Ascending aorta (tissue), 2 donors: ENCODE data around the gene CAMK1D. TPM values are rescaled to one million over a fixed set of nuclear protein-coding genes. Genes with fewer than 3 reads are reported as not detected.

ENCODE experiments used
- DNase-seq, 2 donors: peaks; one replicate each; pipeline ENCODE4 v3.0.0-alpha.2; 2019; ENCODE audit warnings: low spot score in 2 of 2
- H3K27ac ChIP-seq, 2 donors: fragments of 200-600 bp; sonication (generic); one replicate each; pipeline ENCODE4 v1.5.1; 2016 to 2017; ENCODE audit warnings: mild to moderate bottlenecking in 1 of 2
- H3K27me3 ChIP-seq: fragments of 200-600 bp; sonication (generic); one replicate; pipeline ENCODE4 v1.5.1; 2017
- H3K36me3 ChIP-seq, 2 donors: fragments of 200-600 bp; sonication (generic); one replicate each; pipeline ENCODE4 v1.5.1; 2016
- H3K4me1 ChIP-seq, 2 donors: fragments of 200-600 bp; sonication (generic); one replicate each; pipeline ENCODE4 v1.5.1; 2016 to 2017; ENCODE audit warnings: mild to moderate bottlenecking in 1 of 2
- H3K4me3 ChIP-seq, 2 donors: fragments of 200-600 bp; sonication (generic); one replicate each; pipeline ENCODE4 v1.5.1; 2016 to 2017; ENCODE audit warnings: mild to moderate bottlenecking in 1 of 2
- H3K9me3 ChIP-seq, 2 donors: fragments of 200-600 bp; sonication (generic); one replicate each; pipeline ENCODE4 v1.5.1; 2016
- intact Hi-C: fragments of 100-400 bp; cut with DNase I; formaldehyde crosslinking; loops from one replicate; pipeline ENCODE4 v1.15.1; 2023
- total RNA-seq: library from RNA; depleted of rRNA; stranded (reverse); fragments of >200 nt; gene quantifications from one replicate; pipeline ENCODE4 v1.1.0, GENCODE V29; 2016
- TF ChIP-seq, protein P1 (sequence below), 3 experiments: fragments of 200-600 bp in 2 of 3; fragments of 450-650 bp in 1 of 3; sonication (generic) in 2 of 3; IDR thresholded peaks; one replicate each; pipeline ENCODE4 v1.5.1; 2016 to 2019; ENCODE audit warnings: antibody characterized with exemption in 3 of 3, mild to moderate bottlenecking in 1 of 3, moderate library complexity in 1 of 3

CAMK1D gene
- total RNA-seq, 1 donor from 2014 or later, result 4.2 TPM

DNA sequence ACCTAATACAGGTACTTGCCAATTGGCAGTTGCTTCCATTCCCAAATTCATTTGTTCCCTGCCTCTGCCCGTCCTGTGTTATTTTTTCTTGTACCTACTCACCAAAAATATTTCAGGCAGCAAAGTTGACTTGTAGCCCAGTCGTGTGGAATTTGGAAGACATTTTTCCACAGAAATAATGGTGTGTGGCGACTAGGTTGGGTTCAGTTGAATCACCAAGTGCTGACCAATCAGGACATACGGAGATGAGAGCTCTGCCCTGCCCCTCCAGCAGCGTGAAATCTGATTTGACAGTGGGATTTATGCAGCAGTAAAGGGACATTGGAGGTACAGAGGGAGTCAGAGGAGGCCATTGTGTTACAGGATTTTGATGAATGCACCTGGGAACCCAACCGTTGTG is 435.3 kb downstream of the CAMK1D start:
- H3K36me3 ChIP-seq, result no peaks in the 10 kb centered on the region
- no peaks in the 10 kb centered on the region for H3K4me1 ChIP-seq
- TF ChIP-seq, protein P1, sequence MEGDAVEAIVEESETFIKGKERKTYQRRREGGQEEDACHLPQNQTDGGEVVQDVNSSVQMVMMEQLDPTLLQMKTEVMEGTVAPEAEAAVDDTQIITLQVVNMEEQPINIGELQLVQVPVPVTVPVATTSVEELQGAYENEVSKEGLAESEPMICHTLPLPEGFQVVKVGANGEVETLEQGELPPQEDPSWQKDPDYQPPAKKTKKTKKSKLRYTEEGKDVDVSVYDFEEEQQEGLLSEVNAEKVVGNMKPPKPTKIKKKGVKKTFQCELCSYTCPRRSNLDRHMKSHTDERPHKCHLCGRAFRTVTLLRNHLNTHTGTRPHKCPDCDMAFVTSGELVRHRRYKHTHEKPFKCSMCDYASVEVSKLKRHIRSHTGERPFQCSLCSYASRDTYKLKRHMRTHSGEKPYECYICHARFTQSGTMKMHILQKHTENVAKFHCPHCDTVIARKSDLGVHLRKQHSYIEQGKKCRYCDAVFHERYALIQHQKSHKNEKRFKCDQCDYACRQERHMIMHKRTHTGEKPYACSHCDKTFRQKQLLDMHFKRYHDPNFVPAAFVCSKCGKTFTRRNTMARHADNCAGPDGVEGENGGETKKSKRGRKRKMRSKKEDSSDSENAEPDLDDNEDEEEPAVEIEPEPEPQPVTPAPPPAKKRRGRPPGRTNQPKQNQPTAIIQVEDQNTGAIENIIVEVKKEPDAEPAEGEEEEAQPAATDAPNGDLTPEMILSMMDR (IDR thresholded peaks at IDR 0.05), result no peak
- DNase-seq, result no peak
- H3K27me3 ChIP-seq, result no peaks in the 10 kb centered on the region
- H3K4me3 ChIP-seq, result no peak overlapping the region
- H3K27ac ChIP-seq, result no peak overlapping the region
- H3K9me3 ChIP-seq, result no peaks in the 10 kb centered on the region
- intact Hi-C loops, result loop anchor here (5.0 kb wide), 1 partner anchor 118 kb away; no protein-coding TSS in a partner anchor

DNA sequence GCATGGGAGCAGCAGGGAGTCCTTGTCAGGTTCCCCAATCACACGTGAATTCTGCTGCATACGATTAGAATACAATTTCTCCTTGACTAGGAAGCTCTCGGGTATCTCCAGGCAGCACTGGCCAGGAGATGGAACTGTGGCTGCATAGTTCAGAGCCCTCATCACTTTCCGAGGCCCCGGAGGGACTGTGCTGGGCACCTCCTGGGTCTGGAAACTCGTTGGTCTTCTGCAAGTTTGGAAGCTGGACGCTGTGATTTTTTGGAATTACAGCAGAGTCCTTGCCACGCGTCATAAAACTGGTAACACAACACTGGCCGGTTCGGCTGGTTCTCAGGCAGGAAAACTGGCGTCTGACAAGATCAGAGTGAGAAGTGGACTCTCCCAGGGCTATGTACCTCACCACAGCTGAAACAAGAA is 436.1 kb downstream of the CAMK1D start:
- TF ChIP-seq, protein P1 (IDR thresholded peaks at IDR 0.05), result no peak
- intact Hi-C loops, result no loop called here
- no peak overlapping the region for H3K4me3 ChIP-seq

DNA sequence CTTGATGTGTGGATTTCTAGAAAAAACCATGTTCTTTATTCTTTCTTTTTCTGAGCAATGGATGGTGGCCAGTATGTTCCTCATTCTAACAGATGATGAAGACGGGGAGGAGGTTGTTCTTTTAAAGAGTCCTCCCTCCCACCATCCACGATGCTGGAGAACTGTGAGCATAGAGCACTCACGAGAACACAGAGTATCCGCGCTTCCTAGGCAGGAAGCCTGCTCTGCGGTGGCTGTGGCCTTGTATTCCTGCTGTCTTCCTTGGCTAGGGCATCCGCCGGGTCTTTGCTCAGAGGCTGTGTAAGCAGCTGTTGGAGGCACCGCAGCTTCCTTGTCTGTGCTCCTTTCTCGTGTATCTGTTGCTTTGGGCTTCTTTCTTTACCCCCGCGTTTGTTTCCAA is 437.9 kb downstream of the CAMK1D start:
- TF ChIP-seq, protein P1 (IDR thresholded peaks at IDR 0.05), result no peak
- H3K27ac ChIP-seq, result no peak overlapping the region
- H3K36me3 ChIP-seq, result no peaks in the 10 kb centered on the region
- H3K4me1 ChIP-seq, result no peaks in the 10 kb centered on the region
- no peak for DNase-seq
- no peak overlapping the region for H3K4me3 ChIP-seq
- H3K27me3 ChIP-seq, result no peaks in the 10 kb centered on the region
- intact Hi-C loops, result no loop called here
- H3K9me3 ChIP-seq, result no peaks in the 10 kb centered on the region

More for the DNA sequence above, 436.1 kb downstream of the CAMK1D start:
- H3K27ac ChIP-seq, result no peak overlapping the region
- no peaks in the 10 kb centered on the region for H3K36me3 ChIP-seq
- no peak for DNase-seq
- no peaks in the 10 kb centered on the region for H3K27me3 ChIP-seq
- no peaks in the 10 kb centered on the region for H3K9me3 ChIP-seq
- no peaks in the 10 kb centered on the region for H3K4me1 ChIP-seq

DNA sequence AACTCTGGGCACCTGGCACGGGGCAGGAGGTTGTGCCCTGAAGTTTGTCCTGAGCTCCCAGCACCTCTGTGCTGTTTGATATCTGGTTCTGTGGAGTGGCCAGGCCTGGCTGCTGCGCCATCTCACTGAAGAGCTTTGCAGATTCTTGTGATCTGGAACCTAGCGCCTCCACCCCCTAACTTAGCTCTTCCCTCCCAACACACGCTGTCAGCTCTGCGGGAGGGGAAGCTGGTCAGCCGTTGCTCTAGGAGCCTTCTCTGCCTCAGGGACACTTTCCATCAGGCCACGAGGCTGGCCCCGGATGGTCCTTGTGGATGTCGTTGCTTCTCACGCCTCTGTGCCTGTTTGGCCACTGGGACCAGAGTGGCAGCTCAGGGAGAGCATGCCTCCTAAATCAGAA is 438.9 kb downstream of the CAMK1D start:
- intact Hi-C loops, result no loop called here
- Histone ChIP-seq H3K9me3 (no peaks in the 10 kb centered on the region), H3K27me3 (no peaks in the 10 kb centered on the region), H3K36me3 (no peaks in the 10 kb centered on the region), H3K27ac (no peak overlapping the region), H3K4me1 (no peaks in the 10 kb centered on the region), H3K4me3 (no peak overlapping the region)
- DNase-seq, result no peak
- TF ChIP-seq, protein P1 (IDR thresholded peaks at IDR 0.05), result no peak

DNA sequence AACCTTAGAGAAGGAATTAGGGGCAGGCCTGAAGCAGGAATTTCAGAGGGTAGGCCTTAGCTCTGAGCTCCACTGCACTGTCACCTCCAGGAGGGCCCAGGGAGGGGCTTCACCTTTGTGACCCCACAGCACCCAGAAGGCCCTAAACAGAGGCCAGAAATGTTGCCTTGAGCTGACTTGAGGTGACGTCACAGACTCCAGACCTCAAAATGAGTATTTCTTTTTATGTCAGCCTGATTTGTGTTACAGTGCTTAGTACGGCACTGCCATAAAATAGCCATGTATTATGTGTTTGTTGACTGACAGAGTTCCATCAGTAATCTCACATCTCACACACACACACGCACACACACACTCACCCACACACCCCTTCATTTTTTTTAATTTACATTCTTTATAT is 440.9 kb downstream of the CAMK1D start:
- TF ChIP-seq, protein P1 (IDR thresholded peaks at IDR 0.05), result no peak
- Histone ChIP-seq H3K9me3 (no peaks in the 10 kb centered on the region), H3K4me3 (no peak overlapping the region), H3K4me1 (no peaks in the 10 kb centered on the region), H3K27ac (no peak overlapping the region), H3K36me3 (no peaks in the 10 kb centered on the region), H3K27me3 (no peaks in the 10 kb centered on the region)
- intact Hi-C loops, result no loop called here
- no peak for DNase-seq

DNA sequence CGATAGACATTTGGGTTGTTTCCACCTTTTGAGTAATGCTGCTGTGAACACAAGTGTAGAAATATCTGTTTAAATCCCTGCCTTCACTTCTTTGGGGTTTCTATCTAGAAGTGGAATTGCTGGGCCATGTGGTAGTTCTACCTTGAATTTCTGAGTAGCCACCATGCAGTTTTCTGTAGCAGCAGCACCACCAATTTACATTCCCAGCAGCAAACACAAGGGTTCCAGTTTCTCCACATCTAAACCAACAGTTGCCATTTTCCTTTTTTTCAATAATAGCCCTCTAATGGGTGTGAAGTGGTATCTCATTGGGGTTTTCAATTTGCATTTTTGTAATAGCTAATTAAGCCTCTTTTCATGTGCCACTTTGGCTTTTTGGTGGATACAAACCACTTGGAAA is 442.4 kb downstream of the CAMK1D start:
- DNase-seq, result no peak
- no peaks in the 10 kb centered on the region for H3K9me3 ChIP-seq
- H3K4me1 ChIP-seq, result no peaks in the 10 kb centered on the region
- intact Hi-C loops, result no loop called here
- H3K27me3 ChIP-seq, result no peaks in the 10 kb centered on the region
- TF ChIP-seq, protein P1 (IDR thresholded peaks at IDR 0.05), result no peak
- H3K36me3 ChIP-seq, result no peaks in the 10 kb centered on the region
- H3K4me3 ChIP-seq, result no peak overlapping the region
- H3K27ac ChIP-seq, result no peak overlapping the region
